SK-N-MC (cell line): ENCODE data around the gene ZDHHC16.

ENCODE experiments used
- EZH2 ChIP-seq: fragments of 200-600 bp; sonication (generic); IDR thresholded peaks from one replicate; pipeline ENCODE4 v1.6.1; 2017; ENCODE audit warnings: antibody characterized with exemption
- FOXP2 ChIP-seq: optimal IDR thresholded peaks from 2 replicates; pipeline ENCODE3; 2011; ENCODE audit warnings: mild to moderate bottlenecking, moderate library complexity; ENCODE audit not compliant: insufficient read depth; ENCODE audit errors: extremely low read length, control extremely low read depth
- POLR2AphosphoS5 ChIP-seq: IDR thresholded peaks from 2 replicates; pipeline ENCODE4 v1.6.1; 2012; ENCODE audit warnings: mild to moderate bottlenecking, low read depth, low read length, borderline replicate concordance

DNA sequence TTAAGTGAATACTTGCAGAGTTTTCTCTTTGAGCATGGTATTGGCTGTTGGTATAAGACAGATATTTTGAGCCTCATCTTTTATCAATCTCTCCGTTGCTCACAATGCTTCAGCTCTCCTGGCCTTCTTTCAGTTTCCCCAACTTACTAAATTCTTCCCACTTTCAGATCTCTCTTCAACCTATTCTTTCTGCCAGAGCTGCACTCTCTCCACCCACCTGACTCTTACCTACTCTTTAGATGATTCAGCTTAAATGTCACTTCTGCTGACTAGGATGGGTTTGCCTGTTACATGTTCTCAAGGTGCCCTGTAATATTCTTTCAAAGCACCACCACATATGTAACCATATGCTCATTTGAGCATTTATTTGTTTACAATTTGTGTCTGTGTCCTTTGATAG lies 1.8 kb upstream of the ZDHHC16 start:
- TF ChIP-seq POLR2AphosphoS5 (no peak), EZH2 (no peak), FOXP2 (no peak)
